SH-SY5Y (cell line): ENCODE data around the gene RASL10A.

Experiments
- GATA2 ChIP-seq: IDR thresholded peaks from 2 replicates; pipeline ENCODE4 v1.6.1; 2011; ENCODE audit warnings: mild to moderate bottlenecking, low read depth, low read length
- GATA3 ChIP-seq: IDR thresholded peaks from 2 replicates; pipeline ENCODE4 v1.6.1; 2011; ENCODE audit warnings: low read depth, mild to moderate bottlenecking, low read length, moderate library complexity

Gene RASL10A

DNA sequence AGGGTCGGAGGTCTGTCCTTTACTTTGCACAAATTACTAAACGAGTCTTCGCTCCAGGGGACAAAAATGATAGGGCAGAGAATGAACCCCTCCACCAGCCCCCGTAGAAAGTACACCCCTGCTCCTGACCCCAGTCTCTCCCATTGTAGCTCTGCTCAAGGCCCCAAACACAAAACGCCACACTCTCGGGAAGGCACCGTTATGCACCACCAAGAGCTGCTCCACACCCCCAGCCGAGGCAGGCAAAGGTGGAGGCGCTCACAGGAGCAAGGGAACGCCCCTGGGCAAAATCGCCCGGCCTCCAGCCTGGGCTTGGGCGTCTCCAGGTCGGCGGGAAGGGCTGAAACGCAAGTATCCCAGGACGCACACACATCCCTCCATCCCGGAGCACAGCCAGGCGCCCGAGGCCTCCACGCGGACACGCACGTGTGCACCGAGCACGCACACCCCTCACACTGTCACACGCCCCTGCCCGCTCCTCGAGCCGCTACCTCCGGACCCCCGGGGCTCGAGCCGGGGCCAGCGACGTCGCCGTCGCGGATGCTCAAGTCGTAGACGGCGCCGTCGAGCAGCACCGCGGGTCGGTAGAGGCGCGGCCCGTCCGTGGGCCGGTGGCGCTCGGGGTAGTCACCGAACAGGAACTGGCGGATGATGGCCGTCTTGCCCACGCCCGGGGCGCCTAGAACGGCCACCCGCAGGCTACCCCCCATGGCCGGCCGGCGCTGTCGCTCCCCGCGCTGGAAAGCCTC, 786 bp downstream of the RASL10A start:
- TF ChIP-seq GATA2 (no peak), GATA3 (no peak)

DNA sequence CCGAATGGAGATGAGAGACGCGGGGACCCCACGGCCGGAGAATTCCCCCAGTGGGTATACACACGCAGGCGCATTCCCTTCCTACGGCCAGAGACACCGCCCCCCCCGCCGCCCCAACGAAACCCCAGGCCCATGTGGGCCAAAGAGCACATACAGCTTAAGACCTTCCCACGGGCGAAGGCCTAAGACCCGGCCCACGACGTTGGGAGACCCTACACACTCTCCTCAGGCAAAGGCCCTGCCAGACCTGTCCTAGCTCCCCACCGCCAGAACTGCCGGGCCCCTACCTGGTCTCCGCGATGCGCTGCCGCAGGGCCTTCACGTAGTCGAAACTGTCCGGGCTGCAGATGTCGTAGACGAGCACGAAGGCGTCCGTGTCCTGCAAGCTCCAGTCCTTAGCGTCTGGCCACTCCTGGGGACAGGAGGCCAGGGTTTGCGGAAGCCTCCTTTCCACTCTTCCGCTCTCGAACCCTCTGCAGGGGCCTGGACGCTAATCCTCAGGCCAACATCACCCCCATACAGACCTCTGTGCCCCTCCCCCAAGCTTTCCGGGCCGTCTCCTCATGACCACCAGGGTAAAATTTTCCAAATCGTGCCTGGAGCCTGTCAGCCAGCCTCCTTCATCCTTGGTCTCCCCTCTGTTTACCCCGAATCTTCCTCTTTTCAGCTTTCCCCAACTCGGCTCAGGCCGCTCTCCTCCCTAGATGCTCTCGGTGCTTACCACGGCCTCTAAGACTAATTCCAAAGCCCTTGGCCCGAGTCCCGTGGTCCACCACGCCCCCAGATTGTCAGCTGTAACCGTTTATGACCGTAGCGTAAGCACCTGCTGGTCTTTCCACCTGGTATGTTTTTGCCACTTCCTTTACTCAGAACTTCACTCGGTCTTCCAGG, 1.7 kb downstream of the RASL10A start:
- TF ChIP-seq GATA3 (no peak), GATA2 (no peak)

DNA sequence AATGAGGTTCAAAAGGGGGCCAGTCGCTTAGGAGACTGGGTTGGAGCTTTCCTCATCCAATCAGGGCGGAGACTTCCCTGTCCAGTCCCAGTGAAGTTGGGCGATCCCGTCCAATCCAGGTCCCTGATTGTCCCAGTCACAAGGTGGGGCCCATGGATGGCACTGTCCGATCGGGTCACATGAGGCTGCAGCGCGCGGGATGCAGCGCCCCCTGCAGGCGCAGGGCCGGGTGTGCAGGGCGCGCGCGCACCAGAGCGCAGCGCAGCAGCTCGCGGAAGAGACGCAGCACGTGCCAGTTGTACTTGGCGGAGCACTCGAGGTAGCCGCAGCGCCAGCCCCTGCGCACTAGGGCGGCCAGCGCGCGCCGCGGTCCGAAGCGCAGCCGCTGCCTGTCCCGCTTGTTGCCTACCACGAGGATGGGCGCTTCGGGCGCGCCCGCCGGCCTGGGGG, 2.3 kb downstream of the RASL10A start:
- TF ChIP-seq GATA2 = no peak
- no peak for TF ChIP-seq GATA3

DNA sequence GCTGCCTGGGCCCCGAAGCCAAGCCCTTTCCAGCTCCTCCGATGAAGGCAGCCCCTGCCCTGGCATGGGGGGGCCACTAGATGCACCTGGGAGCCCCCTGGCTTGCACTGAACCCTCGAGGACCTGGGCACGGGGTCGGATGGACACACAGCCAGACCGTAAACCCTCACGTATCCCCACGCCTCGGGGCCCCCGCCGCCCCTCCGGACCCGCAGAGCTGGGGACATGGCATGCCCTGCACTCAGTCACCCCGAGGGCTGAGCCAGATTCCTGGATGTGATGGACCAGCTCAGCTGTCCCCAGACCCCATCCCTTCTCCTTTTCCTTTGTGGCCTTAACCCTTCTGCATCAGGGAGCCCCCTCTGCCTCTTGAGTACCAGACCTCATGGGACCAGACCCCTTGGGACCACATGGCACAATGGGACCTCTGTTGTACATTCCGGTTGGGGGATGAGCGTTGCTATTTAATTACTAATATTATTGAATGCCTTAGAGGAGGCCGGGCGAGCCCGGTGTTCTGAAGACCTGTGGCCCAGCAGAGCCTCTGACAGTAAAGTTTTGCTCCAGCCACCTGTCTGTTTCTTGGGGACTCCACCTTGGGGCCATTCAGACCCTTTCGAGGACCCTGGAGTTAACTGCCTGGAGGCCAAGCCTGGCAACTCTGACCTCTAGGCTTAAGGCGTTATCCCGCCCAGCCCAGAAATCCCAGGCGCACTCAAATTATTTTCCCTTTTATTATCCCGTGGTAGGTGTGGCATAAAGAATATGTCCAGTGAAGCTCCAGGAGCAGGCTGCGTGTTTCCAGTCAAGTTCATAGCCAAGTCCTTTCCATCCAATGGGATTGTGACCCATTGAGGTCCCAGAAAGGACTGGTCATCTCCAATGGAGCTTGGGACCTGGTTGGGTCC, 3.0 kb downstream of the RASL10A start:
- no peak for TF ChIP-seq GATA3

DNA sequence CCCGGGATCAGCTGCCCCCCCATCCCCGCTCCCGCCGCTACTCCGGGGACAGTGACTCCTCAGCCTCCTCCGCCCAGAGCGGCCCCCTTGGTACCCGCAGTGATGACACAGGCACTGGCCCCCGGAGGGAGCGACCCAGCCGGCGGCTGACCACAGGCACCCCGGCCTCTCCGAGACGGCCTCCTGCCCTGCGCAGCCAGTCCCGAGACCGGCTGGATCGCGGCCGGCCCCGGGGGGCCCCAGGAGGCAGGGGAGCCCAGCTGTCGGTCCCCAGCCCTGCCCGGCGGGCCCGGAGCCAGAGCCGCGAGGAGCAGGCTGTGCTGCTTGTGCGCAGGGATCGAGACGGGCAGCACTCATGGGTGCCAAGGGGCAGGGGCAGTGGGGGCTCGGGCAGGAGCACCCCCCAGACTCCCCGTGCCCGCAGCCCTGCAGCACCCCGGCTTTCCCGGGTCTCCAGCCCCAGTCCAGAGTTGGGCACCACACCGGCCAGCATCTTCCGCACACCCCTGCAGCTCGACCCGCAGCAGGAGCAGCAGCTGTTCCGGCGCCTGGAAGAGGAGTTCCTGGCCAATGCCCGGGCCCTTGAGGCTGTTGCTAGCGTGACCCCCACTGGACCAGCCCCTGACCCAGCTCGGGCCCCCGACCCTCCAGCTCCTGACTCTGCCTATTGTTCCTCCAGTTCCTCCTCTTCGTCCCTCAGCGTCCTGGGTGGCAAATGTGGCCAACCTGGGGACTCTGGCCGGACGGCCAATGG, 3.9 kb downstream of the RASL10A start:
- no peak for TF ChIP-seq GATA2
- TF ChIP-seq GATA3 = no peak

DNA sequence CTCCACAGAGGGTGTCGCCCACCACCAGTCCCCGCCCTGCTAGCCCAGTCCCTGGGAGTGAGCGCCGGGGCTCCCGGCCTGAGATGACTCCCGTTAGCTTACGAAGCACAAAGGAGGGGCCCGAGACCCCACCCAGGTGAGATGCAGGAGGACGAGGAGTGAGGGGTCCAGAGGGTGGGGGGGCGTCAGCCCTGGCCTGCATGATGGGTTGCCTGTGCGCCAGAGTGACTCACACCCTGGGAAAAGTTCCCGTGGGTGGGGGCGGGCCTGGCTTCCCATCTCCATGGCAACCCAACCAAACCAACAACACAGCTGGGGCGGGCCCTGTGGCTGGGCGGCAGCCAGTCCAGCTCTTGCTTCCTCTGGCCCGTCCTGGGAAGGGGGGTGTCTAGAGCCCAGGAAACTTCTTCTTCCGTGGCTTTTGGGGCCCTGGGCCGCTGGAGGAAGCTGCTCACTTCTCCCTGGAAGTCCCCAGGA, 4.6 kb downstream of the RASL10A start:
- TF ChIP-seq GATA2 (no peak), GATA3 (no peak)

DNA sequence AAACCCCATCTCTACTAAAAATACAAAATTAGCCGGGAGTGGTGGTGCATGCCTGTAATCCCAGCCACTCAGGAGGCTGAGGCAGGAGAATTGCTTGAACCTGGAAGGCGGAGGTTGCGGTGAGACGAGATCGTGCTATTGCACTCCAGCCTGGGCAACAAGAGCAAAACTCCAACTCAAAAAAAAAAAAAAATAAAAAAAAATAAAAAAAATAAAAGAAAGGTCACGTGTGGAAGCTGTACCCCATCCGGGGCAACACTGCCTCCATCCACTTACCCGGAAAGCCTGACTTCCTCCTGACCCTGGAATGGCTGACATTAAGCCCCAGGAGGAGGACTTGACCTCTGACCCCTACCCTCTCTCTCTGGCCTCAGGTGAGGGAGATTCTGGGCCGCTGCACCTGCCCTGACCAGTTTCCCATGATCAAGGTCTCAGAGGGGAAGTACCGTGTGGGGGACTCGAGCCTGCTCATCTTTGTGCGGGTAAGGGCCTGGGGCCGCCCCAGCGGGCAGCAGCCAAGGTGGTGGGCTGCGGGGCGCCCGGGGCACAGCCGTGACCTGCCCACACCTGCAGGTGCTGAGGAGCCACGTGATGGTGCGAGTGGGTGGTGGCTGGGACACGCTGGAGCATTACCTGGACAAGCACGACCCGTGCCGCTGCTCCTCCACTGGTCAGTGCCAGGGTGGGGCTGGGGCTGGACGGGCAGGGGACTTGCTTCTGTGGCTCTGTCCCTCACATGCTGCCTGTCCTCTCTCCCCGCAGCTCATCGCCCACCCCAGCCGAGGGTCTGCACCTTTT, 5.2 kb downstream of the RASL10A start:
- TF ChIP-seq GATA3 (no peak), GATA2 (no peak)

DNA sequence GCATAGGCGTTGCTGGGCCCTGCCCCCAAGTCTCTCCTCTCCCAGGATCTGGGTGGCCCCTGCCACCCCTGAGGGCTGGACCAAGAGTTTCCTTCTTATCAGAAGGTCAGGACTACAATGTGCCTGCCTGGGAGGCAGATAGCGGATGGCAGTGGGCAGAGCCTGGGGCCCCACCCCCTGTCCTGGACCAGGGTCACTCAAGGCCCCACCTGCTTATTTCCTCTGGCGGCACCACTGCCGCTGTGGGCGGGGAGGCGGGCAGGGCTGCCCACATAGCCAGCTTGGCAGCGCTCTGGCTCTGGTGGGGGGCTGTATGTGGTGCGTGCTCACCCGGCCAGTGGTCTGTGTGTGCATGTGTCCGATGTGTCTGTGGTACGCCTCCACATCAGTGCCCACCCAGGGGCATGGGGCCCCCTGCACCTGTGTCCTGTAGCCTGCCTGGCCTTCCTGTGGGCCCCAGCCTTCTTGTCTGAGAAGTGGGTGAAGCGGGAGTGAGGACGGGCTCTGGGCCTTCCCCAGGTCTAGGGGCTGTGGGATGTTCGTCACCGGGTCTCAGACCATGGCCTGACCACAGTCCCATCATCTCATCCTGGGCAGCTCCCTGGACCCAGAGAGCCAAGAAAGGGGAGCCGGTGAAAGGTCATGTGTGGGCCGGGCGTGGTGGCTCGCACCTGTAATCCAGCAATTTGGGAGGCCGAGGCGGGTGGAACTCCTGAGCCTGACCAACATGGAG, 6.0 kb downstream of the RASL10A start:
- TF ChIP-seq GATA3 (no peak), GATA2 (no peak)

DNA sequence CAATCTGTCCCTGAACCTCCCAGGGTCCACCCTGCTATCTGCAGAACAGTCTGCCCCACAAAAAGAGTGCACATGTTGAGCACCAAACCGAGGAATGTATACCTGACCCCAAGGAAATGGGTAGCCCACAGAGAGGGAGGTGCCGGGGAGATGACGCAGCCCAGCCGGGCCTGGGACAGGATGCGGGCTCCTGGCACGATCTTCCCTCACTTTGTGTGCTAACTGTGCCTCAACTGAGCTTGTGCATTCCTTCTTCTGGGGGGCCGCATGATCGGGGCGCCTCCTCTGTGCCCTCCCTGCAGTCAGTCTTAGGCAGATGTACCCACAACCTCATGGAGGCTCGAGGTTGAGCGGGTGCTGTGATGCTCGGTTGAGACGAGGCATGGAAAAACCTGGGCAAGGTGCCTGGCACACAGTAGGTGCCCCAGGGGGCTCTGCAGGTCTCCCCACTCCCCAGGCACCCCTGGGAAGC, 6.7 kb downstream of the RASL10A start:
- TF ChIP-seq GATA3 = no peak
- no peak for TF ChIP-seq GATA2

DNA sequence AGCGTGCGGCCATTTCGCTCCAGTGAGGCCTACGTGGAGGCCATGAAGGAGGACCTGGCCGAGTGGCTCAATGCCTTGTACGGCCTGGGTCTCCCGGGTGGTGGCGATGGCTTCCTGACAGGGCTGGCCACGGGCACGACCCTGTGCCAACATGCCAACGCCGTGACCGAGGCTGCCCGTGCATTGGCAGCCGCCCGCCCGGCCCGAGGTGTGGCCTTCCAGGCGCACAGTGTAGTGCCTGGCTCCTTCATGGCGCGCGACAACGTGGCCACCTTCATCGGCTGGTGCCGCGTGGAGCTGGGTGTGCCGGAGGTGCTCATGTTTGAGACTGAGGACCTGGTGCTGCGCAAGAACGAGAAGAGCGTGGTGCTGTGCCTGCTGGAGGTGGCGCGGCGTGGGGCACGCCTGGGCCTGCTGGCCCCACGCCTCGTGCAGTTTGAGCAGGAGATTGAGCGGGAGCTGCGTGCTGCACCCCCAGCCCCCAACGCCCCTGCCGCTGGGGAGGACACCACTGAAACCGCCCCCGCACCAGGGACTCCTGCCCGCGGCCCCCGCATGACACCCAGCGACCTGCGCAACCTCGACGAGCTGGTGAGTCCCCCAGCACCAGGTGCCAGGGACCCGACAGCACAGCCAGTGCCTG, 7.2 kb downstream of the RASL10A start:
- no peak for TF ChIP-seq GATA2
- TF ChIP-seq GATA3 = no peak

DNA sequence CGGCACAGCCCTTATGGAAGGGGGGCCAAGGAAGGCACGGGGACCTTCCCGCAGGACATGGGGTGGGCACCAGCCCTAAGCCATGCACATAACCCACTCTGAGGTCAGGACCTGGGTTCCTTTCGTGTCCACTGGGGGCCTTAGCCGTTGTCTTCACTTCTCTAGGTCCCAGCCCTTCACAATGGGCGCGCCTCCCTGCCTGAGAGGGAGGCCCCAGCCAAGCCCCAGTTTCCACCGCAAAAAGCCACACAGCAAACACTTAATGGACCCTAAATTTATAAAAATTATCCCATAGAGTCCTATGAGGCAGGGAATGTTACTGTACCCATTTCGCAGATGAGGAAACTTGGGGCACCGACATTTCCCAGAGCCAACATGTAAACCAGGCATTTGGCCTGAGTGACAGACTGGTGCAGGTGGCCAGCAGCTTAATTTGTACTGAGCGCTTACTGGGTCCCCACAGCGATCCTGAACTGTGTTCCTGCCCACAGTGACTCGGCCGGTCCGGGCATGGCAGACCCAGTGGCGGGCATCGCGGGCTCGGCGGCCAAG, 7.8 kb downstream of the RASL10A start:
- TF ChIP-seq GATA3 = no peak
- TF ChIP-seq GATA2 = no peak
